Fibroblast of skin of abdomen (primary cell): ENCODE measurements around the gene CASP8AP2.
A peak's percentile ranks its signal among the peaks of the same experiment; 100 is the strongest.
"Not testable (repeated sequence)": the region's sequence is repeated elsewhere in the genome, so short reads cannot be mapped to it uniquely, and the experiment has no call there.

Experiments used
- DNase-seq: peaks from one replicate; pipeline ENCODE4 v3.0.0-alpha.2; 2013

Gene CASP8AP2

DNA sequence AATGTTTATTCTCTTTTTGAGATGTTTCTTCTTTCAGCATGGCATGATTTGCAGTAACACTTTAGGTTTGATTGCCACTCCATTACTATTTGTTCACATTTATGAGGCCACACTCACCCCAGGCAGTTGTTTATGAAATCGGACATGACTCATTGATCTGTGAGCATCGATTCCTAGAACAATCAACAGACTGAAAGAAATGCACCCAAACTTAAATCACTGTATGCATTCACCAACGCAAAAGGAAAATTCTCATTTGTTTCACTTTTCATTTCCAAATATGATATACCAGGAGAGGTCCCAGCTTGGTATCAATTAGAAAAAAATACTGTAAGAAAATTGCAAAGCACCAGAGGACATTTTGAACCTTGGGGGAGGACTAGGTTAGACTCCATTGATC, 59.2 kb downstream of the CASP8AP2 start:
- DNase-seq = no peak

DNA sequence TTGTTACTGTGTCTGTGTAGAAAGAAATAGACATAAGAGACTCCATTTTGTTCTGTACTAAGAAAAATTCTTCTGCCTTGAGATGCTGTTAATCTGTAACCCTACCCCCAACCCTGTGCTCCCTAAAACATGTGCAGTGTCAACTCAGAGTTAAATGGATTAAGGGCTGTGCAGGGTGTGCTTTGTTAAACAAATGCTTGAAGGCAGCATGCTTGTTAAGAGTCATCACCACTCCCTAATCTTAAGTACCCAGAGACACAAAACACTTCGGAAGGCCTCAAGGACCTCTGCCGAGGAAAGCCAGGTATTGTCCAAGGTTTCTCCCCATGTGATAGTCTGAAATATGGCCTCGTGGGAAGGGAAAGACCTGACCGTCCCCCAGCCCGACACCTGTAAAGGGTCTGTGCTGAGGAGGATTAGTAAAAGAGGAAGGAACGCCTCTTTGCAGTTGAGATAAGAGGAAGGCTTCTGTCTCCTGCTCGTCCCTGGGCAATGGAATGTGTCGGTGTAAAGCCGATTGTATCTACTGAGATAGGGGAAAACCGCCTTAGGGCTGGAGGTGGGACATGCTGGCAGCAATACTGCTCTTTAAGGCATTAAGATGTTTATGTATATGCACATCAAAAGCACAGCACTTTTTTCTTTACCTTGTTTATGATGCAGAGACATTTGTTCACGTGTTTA, 61.3 kb downstream of the CASP8AP2 start:
- DNase-seq = not testable (repeated sequence)

DNA sequence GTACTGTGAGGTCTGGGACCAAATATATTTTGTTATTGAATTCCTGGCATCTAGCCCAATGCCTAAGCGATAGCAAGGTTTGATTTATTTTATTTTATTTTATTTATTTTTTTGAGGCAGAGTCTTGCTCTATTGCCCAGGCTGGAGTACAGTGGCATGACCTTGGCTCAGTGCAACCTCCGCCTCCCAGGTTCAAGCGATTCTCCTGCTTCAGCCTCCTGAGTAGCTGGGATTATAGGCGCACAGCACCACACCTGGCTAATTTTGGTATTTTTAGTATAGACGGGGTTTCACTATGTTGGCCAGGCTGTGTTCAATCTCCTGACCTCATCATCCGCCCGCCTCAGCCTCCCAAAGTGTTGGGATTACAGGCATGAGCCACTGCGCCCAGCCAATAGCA, 62.9 kb downstream of the CASP8AP2 start:
- not testable (repeated sequence) for DNase-seq

DNA sequence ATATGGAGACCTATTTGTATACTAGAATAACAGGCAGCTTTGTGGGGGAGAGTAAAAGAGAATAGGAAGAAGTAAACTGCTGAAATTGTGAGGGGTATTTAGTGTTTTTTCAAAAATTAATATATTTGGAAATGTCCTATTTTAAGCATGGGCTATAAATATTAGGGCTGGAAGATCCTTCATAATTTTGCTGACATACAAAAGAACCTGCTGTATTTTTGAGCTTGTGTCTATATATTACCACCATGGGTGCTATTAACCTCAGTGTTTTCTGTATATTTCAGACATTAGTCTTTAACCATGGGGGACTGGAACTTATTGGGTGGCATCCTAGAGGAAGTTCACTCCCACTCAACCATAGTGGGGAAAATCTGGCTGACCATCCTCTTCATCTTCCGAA, 64.5 kb downstream of the CASP8AP2 start, which contains the start of gene GJA10:
Gene GJA10 (plus strand): TSS at position 301 of the 400 bp plus-strand sequence. CDS start 0 bp downstream, at position 301.
- DNase-seq = no peak

DNA sequence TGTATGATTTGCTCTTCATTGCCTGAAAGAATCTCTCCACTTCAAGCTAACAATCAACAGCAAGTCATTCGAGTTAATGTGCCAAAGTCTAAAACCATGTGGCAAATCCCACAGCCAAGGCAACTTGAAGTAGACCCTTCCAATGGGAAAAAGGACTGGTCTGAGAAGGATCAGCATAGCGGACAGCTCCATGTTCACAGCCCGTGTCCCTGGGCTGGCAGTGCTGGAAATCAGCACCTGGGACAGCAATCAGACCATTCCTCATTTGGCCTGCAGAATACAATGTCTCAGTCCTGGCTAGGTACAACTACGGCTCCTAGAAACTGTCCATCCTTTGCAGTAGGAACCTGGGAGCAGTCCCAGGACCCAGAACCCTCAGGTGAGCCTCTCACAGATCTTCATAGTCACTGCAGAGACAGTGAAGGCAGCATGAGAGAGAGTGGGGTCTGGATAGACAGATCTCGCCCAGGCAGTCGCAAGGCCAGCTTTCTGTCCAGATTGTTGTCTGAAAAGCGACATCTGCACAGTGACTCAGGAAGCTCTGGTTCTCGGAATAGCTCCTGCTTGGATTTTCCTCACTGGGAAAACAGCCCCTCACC, 65.7 kb downstream of the CASP8AP2 start:
- peak; percentile 56 for DNase-seq

DNA sequence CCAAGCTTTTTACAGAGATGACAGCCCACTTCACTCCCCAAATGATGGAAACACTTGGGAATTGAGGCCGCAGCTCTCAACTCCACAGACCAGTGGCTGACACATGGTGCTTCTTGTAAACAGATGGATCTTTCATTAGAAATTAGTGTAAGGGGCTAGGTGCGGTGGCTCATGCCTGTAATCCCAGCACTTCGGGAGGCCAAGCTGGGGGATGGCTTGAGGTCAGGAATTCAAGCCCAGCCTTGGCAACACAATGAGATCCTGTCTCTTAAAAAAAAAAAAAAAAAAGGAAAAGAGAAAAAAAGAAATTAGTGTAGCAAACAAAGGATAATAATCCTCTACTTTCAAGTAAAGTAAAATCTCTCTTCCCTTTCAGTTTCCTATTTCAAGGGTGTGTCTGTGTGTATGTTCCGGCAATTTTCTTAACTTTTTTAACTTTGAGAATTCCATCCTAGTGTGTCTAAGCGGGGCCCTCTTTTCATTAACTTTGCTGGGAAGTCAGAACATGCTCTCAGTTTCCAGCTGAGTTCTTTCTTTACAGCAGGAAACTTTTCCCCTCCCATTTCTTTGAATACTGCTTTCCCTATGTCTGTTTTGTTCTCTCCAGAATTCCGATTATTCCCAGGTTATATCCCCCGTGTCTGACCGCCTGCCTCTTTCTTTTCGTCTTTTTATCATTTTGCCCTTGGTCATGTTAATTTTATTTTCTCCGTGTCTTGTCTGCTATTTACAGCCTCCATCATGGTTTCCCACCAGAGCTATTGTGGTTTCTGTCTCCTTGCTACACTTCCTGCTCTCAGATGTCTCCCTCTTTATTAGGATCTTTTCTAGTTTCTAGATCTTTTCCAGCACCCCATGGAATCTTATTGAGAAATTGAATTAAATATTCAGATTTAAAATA, 80.6 kb downstream of the CASP8AP2 start:
- DNase-seq = not testable (repeated sequence)

DNA sequence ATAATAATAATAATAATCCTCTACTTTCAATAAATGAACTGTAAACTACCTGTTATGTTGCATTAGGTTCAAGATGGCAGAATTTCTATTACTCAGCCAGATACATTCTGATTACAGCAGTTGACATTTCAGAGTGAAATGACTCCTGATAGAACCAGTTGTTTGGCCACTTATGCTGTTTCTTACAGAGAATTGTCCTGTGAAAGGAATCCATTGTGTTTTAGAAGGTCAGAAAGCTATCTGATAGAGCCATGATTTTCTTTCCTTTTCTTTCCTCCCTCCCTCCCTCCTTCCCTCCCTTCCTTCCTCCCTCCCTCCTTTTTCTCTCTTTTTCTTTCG, 81.2 kb downstream of the CASP8AP2 start:
- no peak for DNase-seq

DNA sequence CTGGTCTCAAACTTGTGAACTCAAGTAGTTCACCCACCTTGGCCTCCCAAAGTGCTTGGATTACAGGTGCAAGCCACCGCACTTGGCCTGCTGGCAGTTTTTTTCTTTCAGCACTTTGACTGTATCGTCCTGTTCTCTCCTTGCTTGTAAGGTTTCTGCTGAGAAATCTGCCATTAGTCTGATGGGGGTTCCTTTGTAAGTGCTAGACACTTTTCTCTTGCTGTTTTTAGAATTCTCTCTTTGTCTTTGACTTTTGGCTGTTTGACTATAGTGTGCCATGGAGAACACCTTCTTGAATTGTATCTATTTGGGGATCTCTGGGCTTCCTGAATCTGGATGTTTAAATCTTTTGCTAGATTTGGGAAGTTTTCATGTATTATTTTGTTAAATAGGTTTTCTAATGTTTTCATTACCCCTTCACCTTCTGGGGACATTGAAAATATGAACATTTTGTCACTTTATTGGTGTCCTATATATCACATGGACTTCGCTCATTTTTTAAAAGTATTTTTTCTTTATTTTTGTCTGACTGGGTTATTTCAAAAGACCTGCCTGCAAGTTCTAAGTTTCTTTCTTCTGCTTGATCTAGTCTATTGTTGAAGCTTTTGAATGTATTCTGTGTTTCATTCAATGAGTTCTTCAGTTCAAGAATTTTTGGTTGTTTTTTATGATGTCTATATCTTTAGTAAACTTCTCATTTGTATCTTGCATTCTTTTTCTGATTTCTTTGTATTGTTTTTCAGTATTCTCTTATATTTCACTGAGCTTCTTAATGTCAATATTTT, 86.6 kb downstream of the CASP8AP2 start:
- DNase-seq = no peak

DNA sequence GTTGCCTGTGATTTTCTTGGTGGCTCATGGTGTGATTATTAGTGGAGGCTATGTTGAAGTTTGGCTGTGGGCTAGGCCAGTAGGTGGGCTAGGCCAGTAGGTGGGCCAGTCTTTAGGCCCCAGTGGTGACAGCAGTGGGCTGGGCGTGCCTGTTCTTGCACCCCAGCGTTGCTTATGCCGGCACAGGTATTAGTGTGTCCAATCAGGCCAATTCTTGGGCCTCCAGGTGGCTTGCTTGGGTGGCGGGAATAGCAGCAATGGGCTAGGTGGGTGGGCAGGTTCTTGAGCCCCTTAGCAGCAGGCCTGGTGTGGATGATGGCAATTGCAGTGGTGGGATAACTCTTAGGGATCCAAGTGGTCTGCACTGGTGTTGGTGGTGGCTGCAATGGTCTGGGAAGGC, 87.5 kb downstream of the CASP8AP2 start:
- DNase-seq = no peak

DNA sequence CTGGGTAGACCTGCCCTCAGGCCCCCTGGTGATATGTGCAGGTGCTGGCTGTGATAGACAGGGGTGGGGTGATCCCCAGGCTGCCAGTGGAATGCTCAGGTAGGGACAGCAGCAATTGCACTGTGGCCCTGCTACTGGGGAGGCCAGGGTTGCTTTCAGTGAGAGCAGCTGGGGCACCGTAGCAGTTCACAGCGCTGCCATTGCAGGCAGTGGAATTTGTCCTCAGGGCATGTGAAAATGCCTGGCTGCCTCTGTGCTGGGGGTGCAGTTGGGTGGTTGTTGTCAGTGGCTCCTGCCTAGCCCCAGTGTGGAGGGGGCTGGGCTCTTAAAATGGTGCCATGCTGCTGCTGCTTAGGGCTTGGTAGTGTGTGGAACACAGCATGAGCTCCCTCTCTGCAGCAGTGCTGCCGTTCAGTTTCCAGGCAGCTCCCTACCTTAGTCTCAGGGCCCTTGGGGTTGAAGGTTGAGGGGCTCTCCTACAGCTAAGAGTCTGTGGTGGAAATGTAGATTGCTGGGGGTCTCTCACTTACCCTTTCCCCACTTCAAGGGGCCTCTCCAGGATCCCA, 88.2 kb downstream of the CASP8AP2 start:
- no peak for DNase-seq
